DMS114 treated with DMSO at 0.1 percent for 48 hours (cell line): Measurements from ENCODE around the gene UVRAG.

Experiments
- DNase-seq: peaks from one replicate; lab custom pipeline; 2025; ENCODE audit not compliant: unreplicated experiment; lab: John Stamatoyannopoulos, UW

UVRAG gene

GRCh38 chr11:75802913-75803820, 11.8 kb upstream of the UVRAG start:
- peak; percentile 34 for DNase-seq

GRCh38 chr11:75809111-75809510, 5.9 kb upstream of the UVRAG start:
- no peak for DNase-seq

GRCh38 chr11:75809991-75810390, 5.0 kb upstream of the UVRAG start:
- no peak for DNase-seq

- DNase-seq = no peak
These were observed 4.2 kb upstream of the UVRAG start for GRCh38 chr11:75810637-75811390.

GRCh38 chr11:75811485-75811884, 3.5 kb upstream of the UVRAG start:
- DNase-seq = no peak

GRCh38 chr11:75812542-75813040, 2.4 kb upstream of the UVRAG start:
- DNase-seq = no peak

GRCh38 chr11:75813124-75813523, 1.9 kb upstream of the UVRAG start:
- DNase-seq = no peak

GRCh38 chr11:75813622-75814039, 1.4 kb upstream of the UVRAG start:
- DNase-seq = no peak

GRCh38 chr11:75814363-75814676, 690 bp upstream of the UVRAG start:
- DNase-seq = no peak

GRCh38 chr11:75815345-75816168, 547 bp downstream of the UVRAG start:
- DNase-seq = no peak

- DNase-seq = no peak
These were observed 1.7 kb downstream of the UVRAG start for GRCh38 chr11:75816561-75817239.

GRCh38 chr11:75820645-75821044, 5.6 kb downstream of the UVRAG start:
- no peak for DNase-seq

- no peak for DNase-seq
These were observed 6.2 kb downstream of the UVRAG start for GRCh38 chr11:75821202-75821601.

GRCh38 chr11:75822541-75822940, 7.5 kb downstream of the UVRAG start:
- no peak for DNase-seq

GRCh38 chr11:75823415-75823814, 8.4 kb downstream of the UVRAG start:
- no peak for DNase-seq

GRCh38 chr11:75823946-75824345, 8.9 kb downstream of the UVRAG start:
- DNase-seq = no peak

- DNase-seq = no peak
These were observed 11.6 kb downstream of the UVRAG start for GRCh38 chr11:75826461-75827230.

- no peak for DNase-seq
These were observed 12.6 kb downstream of the UVRAG start for GRCh38 chr11:75827562-75827961.

GRCh38 chr11:75831915-75832502, 17.0 kb downstream of the UVRAG start:
- no peak for DNase-seq

GRCh38 chr11:75834728-75835127, 19.7 kb downstream of the UVRAG start:
- DNase-seq = no peak
